GM23338 (cell line): ENCODE results near the gene PGP.

Source experiments
- CREB1 ChIP-seq: fragments of 250-450 bp; sonication (Bioruptor Pico); IDR thresholded peaks from 2 replicates; pipeline ENCODE4 v1.5.0; 2020; ENCODE audit warnings: low read depth, mild to moderate bottlenecking, moderate library complexity
- CTCF ChIP-seq, 2 experiments: fragments of 200-600 bp in 1 of 2; sonication (generic) in 1 of 2; conservative IDR thresholded peaks; 2 replicates each; pipeline versions ENCODE4 v1.5.1 to v1.6.1; 2016 to 2017; ENCODE audit warnings: antibody characterized with exemption in 2 of 2, low read depth in 2 of 2, mild to moderate bottlenecking in 2 of 2, moderate library complexity in 1 of 2
- EZH2 ChIP-seq: fragments of 200-600 bp; sonication (generic); IDR thresholded peaks from one replicate; pipeline ENCODE4 v1.8.0; 2017; ENCODE audit warnings: antibody characterized with exemption, mild to moderate bottlenecking, low read depth; ENCODE audit not compliant: unreplicated experiment
- EZH2phosphoT487 ChIP-seq: fragments of 200-600 bp; sonication (generic); IDR thresholded peaks from one replicate; pipeline ENCODE4 v1.8.1; 2018; ENCODE audit warnings: antibody characterized with exemption; ENCODE audit not compliant: unreplicated experiment
- JUNB ChIP-seq: IDR thresholded peaks from one replicate; pipeline ENCODE4 v1.6.1; 2016; ENCODE audit warnings: antibody characterized with exemption; ENCODE audit not compliant: unreplicated experiment
- NANOG ChIP-seq: IDR thresholded peaks from 2 replicates; pipeline ENCODE4 v1.6.1; 2016; ENCODE audit warnings: antibody characterized with exemption, borderline replicate concordance
- POLR2AphosphoS5 ChIP-seq: IDR thresholded peaks from 2 replicates; pipeline ENCODE4 v1.6.1; 2016; ENCODE audit warnings: antibody characterized with exemption, low read depth
- STAT1 ChIP-seq: IDR thresholded peaks from one replicate; pipeline ENCODE4 v1.6.1; 2016; ENCODE audit warnings: antibody characterized with exemption; ENCODE audit not compliant: unreplicated experiment
- ZNF331 ChIP-seq: fragments of 250-450 bp; sonication (Bioruptor Pico); IDR thresholded peaks from 2 replicates; pipeline ENCODE4 v1.5.0; 2020; ENCODE audit warnings: low read depth, mild to moderate bottlenecking, moderate library complexity
- TF ChIP-seq, protein P1 (sequence below): IDR thresholded peaks from 2 replicates; pipeline ENCODE4 v1.6.1; 2016; ENCODE audit warnings: antibody characterized with exemption
- TF ChIP-seq, protein P2 (sequence below): IDR thresholded peaks from one replicate; pipeline ENCODE4 v1.6.1; 2018; ENCODE audit warnings: antibody characterized with exemption; ENCODE audit not compliant: unreplicated experiment
- TF ChIP-seq, protein P3 (sequence below): fragments of 250-450 bp; sonication (Bioruptor Pico); IDR thresholded peaks from 2 replicates; pipeline ENCODE4 v1.5.0; 2020; ENCODE audit warnings: mild to moderate bottlenecking, moderate library complexity

DNA sequence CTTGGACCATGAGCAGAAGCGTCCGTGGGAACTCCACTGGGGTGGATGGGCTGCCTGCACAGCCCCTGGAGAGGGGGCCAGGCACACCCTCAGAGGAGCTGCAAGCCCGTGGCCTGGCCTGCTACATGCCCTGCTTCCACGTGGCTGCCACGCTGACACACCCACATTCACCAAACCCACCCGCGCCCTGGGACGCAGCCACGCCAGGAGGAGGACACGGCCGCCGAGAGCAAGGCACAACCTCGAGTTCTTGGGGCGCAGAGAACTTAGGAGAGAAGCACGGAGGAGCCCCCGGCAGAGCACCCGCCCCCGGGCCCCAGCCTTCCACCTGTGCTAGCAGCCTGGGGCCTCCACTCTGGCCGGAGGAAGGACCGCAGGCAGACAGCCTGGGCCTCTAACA, 37.1 kb downstream of the PGP start:
- TF ChIP-seq CTCF (conservative IDR thresholded peaks at IDR 0.05; ENCODE audit: low read depth in 2 of 2) (no peak), POLR2AphosphoS5 (no peak), CREB1 (no peak), EZH2 (no peak), EZH2phosphoT487 (no peak), JUNB (no peak), NANOG (no peak), ZNF331 (CRISPR knock-in tag) (no peak), STAT1 (no peak)
- TF ChIP-seq, protein P1, sequence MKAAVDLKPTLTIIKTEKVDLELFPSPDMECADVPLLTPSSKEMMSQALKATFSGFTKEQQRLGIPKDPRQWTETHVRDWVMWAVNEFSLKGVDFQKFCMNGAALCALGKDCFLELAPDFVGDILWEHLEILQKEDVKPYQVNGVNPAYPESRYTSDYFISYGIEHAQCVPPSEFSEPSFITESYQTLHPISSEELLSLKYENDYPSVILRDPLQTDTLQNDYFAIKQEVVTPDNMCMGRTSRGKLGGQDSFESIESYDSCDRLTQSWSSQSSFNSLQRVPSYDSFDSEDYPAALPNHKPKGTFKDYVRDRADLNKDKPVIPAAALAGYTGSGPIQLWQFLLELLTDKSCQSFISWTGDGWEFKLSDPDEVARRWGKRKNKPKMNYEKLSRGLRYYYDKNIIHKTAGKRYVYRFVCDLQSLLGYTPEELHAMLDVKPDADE: no peak
- TF ChIP-seq, protein P2, sequence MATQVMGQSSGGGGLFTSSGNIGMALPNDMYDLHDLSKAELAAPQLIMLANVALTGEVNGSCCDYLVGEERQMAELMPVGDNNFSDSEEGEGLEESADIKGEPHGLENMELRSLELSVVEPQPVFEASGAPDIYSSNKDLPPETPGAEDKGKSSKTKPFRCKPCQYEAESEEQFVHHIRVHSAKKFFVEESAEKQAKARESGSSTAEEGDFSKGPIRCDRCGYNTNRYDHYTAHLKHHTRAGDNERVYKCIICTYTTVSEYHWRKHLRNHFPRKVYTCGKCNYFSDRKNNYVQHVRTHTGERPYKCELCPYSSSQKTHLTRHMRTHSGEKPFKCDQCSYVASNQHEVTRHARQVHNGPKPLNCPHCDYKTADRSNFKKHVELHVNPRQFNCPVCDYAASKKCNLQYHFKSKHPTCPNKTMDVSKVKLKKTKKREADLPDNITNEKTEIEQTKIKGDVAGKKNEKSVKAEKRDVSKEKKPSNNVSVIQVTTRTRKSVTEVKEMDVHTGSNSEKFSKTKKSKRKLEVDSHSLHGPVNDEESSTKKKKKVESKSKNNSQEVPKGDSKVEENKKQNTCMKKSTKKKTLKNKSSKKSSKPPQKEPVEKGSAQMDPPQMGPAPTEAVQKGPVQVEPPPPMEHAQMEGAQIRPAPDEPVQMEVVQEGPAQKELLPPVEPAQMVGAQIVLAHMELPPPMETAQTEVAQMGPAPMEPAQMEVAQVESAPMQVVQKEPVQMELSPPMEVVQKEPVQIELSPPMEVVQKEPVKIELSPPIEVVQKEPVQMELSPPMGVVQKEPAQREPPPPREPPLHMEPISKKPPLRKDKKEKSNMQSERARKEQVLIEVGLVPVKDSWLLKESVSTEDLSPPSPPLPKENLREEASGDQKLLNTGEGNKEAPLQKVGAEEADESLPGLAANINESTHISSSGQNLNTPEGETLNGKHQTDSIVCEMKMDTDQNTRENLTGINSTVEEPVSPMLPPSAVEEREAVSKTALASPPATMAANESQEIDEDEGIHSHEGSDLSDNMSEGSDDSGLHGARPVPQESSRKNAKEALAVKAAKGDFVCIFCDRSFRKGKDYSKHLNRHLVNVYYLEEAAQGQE: no peak
- TF ChIP-seq, protein P3, sequence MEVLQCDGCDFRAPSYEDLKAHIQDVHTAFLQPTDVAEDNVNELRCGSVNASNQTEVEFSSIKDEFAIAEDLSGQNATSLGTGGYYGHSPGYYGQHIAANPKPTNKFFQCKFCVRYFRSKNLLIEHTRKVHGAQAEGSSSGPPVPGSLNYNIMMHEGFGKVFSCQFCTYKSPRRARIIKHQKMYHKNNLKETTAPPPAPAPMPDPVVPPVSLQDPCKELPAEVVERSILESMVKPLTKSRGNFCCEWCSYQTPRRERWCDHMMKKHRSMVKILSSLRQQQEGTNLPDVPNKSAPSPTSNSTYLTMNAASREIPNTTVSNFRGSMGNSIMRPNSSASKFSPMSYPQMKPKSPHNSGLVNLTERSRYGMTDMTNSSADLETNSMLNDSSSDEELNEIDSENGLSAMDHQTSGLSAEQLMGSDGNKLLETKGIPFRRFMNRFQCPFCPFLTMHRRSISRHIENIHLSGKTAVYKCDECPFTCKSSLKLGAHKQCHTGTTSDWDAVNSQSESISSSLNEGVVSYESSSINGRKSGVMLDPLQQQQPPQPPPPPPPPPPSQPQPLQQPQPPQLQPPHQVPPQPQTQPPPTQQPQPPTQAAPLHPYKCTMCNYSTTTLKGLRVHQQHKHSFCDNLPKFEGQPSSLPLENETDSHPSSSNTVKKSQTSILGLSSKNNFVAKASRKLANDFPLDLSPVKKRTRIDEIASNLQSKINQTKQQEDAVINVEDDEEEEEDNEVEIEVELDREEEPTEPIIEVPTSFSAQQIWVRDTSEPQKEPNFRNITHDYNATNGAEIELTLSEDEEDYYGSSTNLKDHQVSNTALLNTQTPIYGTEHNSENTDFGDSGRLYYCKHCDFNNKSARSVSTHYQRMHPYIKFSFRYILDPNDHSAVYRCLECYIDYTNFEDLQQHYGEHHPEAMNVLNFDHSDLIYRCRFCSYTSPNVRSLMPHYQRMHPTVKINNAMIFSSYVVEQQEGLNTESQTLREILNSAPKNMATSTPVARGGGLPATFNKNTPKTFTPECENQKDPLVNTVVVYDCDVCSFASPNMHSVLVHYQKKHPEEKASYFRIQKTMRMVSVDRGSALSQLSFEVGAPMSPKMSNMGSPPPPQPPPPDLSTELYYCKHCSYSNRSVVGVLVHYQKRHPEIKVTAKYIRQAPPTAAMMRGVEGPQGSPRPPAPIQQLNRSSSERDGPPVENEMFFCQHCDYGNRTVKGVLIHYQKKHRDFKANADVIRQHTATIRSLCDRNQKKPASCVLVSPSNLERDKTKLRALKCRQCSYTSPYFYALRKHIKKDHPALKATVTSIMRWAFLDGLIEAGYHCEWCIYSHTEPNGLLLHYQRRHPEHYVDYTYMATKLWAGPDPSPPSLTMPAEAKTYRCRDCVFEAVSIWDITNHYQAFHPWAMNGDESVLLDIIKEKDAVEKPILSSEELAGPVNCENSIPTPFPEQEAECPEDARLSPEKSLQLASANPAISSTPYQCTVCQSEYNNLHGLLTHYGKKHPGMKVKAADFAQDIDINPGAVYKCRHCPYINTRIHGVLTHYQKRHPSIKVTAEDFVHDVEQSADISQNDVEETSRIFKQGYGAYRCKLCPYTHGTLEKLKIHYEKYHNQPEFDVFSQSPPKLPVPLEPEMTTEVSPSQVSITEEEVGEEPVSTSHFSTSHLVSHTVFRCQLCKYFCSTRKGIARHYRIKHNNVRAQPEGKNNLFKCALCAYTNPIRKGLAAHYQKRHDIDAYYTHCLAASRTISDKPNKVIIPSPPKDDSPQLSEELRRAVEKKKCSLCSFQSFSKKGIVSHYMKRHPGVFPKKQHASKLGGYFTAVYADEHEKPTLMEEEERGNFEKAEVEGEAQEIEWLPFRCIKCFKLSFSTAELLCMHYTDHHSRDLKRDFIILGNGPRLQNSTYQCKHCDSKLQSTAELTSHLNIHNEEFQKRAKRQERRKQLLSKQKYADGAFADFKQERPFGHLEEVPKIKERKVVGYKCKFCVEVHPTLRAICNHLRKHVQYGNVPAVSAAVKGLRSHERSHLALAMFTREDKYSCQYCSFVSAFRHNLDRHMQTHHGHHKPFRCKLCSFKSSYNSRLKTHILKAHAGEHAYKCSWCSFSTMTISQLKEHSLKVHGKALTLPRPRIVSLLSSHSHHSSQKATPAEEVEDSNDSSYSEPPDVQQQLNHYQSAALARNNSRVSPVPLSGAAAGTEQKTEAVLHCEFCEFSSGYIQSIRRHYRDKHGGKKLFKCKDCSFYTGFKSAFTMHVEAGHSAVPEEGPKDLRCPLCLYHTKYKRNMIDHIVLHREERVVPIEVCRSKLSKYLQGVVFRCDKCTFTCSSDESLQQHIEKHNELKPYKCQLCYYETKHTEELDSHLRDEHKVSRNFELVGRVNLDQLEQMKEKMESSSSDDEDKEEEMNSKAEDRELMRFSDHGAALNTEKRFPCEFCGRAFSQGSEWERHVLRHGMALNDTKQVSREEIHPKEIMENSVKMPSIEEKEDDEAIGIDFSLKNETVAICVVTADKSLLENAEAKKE (CRISPR knock-in tag): no peak
